Mammary epithelial cell (primary cell): ENCODE results near the gene MAP2K6.

Experiments
- EZH2 ChIP-seq: IDR thresholded peaks from 2 replicates; pipeline ENCODE4 v1.6.1; 2012; ENCODE audit warnings: low read length, inconsistent platforms, borderline replicate concordance
- TF ChIP-seq, protein P1 (sequence below), 2 donors: IDR thresholded peaks in 1 of 2; conservative IDR thresholded peaks in 1 of 2; 2 replicates each; pipeline ENCODE4 v1.5.1; 2011 to 2012; ENCODE audit warnings: inconsistent platforms in 2 of 2, low read length in 2 of 2, mild to moderate bottlenecking in 2 of 2, control low read depth in 1 of 2, low read depth in 1 of 2; ENCODE audit not compliant: insufficient read depth in 1 of 2; ENCODE audit errors: extremely low read depth in 1 of 2

DNA sequence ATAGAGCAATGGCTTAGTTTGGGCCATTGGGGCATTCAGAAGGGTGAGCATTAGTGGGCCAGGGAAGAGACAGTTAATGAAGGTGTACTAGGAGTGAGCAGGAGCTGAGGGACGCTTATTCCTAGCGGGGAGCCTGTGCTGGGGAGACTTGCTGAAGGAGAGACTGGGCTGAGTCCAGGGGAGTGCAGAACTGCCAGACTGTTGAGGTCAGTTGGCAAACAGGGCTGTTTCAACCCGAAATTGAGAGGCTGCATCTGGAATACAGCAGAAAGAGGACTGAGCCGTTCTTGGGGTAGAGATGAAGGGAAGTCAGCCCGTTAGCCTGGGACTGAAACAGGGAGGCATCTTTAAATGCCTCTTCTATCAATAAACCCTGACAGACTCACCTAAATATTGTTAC is 33.2 kb downstream of the MAP2K6 start:
- TF ChIP-seq, protein P1, sequence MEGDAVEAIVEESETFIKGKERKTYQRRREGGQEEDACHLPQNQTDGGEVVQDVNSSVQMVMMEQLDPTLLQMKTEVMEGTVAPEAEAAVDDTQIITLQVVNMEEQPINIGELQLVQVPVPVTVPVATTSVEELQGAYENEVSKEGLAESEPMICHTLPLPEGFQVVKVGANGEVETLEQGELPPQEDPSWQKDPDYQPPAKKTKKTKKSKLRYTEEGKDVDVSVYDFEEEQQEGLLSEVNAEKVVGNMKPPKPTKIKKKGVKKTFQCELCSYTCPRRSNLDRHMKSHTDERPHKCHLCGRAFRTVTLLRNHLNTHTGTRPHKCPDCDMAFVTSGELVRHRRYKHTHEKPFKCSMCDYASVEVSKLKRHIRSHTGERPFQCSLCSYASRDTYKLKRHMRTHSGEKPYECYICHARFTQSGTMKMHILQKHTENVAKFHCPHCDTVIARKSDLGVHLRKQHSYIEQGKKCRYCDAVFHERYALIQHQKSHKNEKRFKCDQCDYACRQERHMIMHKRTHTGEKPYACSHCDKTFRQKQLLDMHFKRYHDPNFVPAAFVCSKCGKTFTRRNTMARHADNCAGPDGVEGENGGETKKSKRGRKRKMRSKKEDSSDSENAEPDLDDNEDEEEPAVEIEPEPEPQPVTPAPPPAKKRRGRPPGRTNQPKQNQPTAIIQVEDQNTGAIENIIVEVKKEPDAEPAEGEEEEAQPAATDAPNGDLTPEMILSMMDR (conservative IDR thresholded peaks at IDR 0.05 in 1 of 2, IDR thresholded peaks at IDR 0.05 in 1 of 2; ENCODE audit: extremely low read depth in 1 of 2, insufficient read depth in 1 of 2, low read depth in 1 of 2, low read length in 2 of 2), result no peak
- TF ChIP-seq EZH2, result no peak
